Activated T-cell treated with anti-CD3 and anti-CD28 coated beads, Interleukin-2, amount 50 U/mL, for 4 hours (primary cell): Measurements from ENCODE around the gene MED13. TPM values are rescaled to one million over a fixed set of nuclear protein-coding genes. Genes with fewer than 3 reads are reported as not detected.
"Not testable (repeated sequence)": the region's sequence is repeated elsewhere in the genome, so short reads cannot be mapped to it uniquely, and the experiment has no call there.

Source experiments
- ATAC-seq, 2 donors: fragments of 200-7000 bp; cut with Tn5 transposase; one replicate each; pipeline ENCODE4 v1.10.0; 2021
- DNase-seq: peaks from one replicate; pipeline ENCODE4 v3.0.0-alpha.2; 2020
- H3K27me3 Mint-ChIP-seq: one replicate; pipeline ENCODE4 v1.8.0; 2021; ENCODE audit warnings: low read depth, mixed read lengths
- H3K36me3 Mint-ChIP-seq: one replicate; pipeline ENCODE4 v1.8.0; 2022; ENCODE audit warnings: mixed read lengths; ENCODE audit not compliant: insufficient read depth
- H3K4me1 Mint-ChIP-seq: one replicate; pipeline ENCODE4 v1.8.0; 2021; ENCODE audit warnings: low read depth, mixed read lengths
- H3K4me3 Mint-ChIP-seq: one replicate; pipeline ENCODE4 v1.8.0; 2021; ENCODE audit warnings: mild to moderate bottlenecking, moderate library complexity, mixed read lengths
- H3K9me3 Mint-ChIP-seq: one replicate; pipeline ENCODE4 v1.8.0; 2021; ENCODE audit warnings: mixed read lengths
- total RNA-seq, 3 donors: library from RNA; stranded (reverse); gene quantifications; one replicate each; pipeline ENCODE4 v1.2.1, GENCODE V29; 2021

The MED13 gene
- total RNA-seq, 3 donors from 2014 or later, result 45.6 to 51.7 (median 51.0) TPM

DNA sequence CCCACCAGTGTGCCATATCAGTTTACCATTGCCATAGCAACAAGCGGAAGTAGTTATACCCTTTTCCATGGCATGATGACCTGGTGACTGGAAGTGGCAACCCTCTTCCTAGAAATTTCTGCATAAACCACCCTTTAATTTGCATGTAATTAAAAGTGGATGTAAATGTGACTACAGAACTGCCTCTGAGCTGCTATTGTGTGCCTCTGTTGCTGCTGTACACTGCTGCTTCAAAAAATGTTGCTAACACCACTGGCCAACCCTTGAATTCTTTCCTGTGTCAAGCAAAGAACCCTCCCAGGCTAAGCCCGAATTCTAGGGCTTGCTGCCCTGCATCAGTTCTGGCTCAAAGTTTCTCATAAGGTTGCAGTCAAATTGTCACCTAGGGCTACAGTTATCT lies 12.9 kb upstream of the MED13 start:
- ATAC-seq, result no peak
- no peak for DNase-seq
- Mint-ChIP-seq H3K4me1 (no peaks in the 10 kb centered on the region), H3K36me3 (no peaks in the 10 kb centered on the region), H3K9me3 (no peaks in the 10 kb centered on the region), H3K27me3 (peaks cover 17% of the 10 kb centered on the region), H3K4me3 (no peak overlapping the region)

DNA sequence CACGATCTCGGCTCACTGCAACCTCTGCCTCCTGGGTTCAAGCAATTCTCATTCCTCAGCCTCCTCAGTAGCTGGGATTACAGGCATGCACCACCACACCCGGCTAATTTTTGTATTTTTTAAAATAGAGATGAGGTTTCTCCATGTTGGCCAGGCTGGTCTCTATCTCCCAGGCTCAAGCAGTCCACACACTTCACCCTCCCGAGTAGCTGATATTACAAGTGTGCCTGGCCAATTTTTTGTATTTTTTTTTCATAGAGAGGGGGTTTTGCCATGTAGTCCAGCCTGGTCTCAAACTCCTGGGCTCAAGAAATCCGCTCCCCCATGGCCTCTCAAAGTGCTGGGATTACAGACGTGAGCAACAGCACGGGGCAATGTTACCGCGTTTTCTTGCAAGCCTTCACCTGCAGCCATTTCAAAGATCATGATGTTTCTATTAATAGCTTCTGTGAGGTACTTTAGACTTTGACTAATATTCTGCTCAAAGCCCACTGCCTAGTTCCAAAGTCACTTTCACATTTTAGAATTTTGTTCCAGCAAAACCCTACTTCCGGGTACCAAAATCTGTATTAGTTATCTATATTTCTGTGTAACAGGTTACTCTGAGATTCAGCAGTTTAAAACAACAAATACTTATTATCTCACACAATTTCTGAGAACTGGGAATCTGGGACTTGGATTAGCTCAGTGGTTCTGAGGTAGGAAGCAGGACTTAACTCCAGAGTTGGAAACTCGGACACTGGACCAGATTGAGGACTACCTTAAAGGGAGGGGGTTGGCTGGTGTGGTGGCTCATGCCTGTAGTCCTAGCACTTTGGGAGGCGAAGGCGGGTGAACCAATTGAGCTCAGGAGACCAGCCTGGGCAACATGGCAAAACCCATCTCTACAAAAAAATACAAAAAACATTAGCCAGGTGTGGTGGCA lies 12.0 kb upstream of the MED13 start:
- peaks cover 17% of the 10 kb centered on the region for H3K27me3 Mint-ChIP-seq
- no peak for DNase-seq
- H3K36me3 Mint-ChIP-seq, result no peaks in the 10 kb centered on the region
- H3K9me3 Mint-ChIP-seq, result no peaks in the 10 kb centered on the region
- ATAC-seq, result no peak
- no peak overlapping the region for H3K4me3 Mint-ChIP-seq
- no peaks in the 10 kb centered on the region for H3K4me1 Mint-ChIP-seq

DNA sequence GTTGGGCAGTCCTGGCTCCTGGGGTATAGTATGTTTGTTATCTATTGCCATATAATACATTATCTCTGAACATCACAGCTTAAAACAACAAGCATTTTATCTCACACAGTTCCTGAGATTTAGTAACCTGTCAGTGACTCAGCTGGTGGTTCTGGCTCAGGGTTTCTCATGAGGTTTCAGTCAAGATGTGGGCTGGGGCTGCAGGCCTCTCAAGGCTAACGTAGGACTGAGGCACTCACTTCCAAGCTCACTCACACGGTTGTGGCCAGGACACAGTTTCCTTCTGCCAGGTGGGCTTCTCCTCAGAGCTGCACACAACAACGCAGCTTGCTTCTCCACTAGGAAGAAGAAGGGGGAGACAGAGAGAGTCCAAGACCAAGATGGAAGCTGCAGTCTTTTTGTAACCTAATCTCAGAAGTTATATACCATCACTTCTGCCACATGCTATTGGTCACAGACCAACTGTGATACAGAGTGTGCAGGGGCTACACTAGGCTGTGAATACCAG lies 10.3 kb upstream of the MED13 start:
- no peak overlapping the region for H3K4me3 Mint-ChIP-seq
- no peak for DNase-seq
- no peaks in the 10 kb centered on the region for H3K4me1 Mint-ChIP-seq
- no peaks in the 10 kb centered on the region for H3K9me3 Mint-ChIP-seq
- peak in 1 of 2 donors; percentile 14 for ATAC-seq
- H3K36me3 Mint-ChIP-seq, result no peaks in the 10 kb centered on the region
- peaks cover 15% of the 10 kb centered on the region for H3K27me3 Mint-ChIP-seq

DNA sequence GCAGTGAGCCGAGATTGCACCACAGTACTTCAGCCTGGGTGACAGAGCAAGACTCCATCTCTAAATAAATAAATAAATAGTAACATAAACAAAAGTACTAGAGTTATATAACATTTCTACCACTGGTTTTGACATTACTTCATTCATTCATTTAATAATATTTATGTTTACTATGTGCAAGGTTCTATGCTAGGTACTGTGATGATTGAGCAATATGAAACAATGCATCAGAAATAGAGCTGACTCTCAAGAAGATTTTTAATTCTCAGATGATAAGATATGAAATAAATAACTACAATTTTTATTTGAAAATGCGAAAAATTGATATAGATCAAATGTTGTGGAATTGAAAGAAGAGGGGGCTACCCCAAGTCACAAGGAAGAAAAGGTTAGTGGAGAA lies 8.9 kb upstream of the MED13 start:
- DNase-seq, result no peak
- Mint-ChIP-seq H3K4me1 (no peaks in the 10 kb centered on the region), H3K27me3 (peaks cover 8% of the 10 kb centered on the region), H3K4me3 (no peak overlapping the region), H3K9me3 (no peaks in the 10 kb centered on the region), H3K36me3 (no peaks in the 10 kb centered on the region)
- ATAC-seq, result no peak

DNA sequence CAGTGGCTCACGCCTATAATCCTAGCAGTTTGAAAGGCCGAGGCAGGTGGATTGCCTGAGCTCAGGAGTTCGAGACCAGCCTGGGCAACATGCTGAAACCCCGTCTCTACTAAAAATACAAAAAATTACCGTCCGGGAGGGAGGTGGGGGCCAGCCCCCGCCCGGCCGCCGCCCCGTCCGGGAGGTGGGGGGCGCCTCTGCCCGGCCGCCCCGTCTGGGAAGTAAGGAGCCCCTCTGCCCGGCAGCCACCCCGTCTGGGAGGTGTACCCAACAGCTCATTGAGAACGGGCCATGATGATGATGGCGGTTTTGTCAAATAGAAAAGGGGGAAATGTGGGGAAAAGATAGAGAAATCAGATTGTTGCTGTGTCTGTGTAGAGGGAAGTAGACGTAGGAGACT lies 7.8 kb upstream of the MED13 start:
- not testable (repeated sequence) for H3K9me3 Mint-ChIP-seq, H3K4me1 Mint-ChIP-seq, DNase-seq, H3K27me3 Mint-ChIP-seq, ATAC-seq, H3K4me3 Mint-ChIP-seq, H3K36me3 Mint-ChIP-seq

DNA sequence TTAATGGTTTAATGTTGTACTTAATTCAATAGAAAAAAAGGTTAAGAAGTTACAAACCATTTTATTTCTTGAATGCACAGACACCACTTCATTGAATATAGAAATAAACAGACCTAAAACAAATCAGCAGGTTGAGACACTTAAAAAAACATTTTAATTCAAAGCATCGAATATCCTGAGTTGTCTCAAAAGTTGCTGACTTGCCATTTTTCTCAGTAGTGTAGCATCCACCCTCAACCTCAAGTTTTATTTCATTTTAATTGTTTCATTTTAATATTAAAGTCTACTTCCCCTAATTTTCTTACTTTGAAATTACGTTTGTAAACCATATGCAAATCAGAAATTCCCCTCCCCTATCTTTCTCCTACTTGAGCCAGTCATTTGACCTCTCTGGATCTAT lies 5.8 kb upstream of the MED13 start:
- DNase-seq, result no peak
- H3K36me3 Mint-ChIP-seq, result no peaks in the 10 kb centered on the region
- ATAC-seq, result no peak
- peaks cover 5% of the 10 kb centered on the region for H3K4me1 Mint-ChIP-seq
- H3K27me3 Mint-ChIP-seq, result peaks cover 2% of the 10 kb centered on the region
- no peaks in the 10 kb centered on the region for H3K9me3 Mint-ChIP-seq
- H3K4me3 Mint-ChIP-seq, result no peak overlapping the region

DNA sequence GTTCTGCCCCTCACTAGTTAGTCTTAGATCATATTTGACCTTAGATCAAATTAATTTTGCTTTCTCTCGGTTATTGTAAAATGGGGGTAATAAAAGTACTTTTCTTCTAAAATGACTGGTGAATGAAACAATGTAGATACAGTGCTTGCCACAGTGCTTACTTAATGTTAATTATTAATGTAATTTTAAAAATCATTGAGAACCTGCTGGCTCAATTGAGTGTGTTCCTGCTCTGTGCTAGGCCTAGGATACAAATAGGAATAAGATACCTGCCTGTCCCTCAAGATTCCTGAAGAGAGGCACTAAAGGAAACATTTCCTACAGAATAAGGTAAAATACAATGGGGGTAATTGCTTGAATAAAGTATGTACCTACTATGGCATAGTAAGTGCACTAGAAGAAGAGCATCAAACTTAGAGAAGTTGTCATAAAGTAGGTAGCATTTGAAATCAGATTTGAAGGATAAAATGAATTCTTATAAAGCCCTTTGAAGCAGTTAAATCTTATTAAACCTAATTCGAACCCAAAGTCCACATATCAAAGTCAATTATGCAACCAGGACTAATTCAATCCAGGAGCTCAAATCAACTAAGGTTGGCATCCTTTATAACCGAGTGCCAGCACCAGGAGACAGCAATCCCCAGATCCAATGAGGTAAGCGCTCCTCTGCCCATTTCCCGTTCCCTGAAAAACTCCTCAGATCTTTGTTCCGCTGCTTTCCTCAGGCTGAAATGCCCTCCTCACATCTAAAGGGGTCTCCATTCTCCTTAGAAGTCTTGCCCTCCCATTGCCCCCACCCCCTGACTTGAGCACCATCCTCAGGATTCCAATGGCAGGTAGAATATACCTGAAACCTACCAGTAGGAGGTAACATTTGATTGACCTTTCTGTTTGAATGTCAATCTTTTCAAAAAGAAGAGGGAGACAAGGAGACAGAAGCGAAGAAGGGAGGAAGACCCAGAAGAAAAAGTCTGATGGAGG lies 2.4 kb upstream of the MED13 start:
- Mint-ChIP-seq H3K27me3 (no peaks in the 10 kb centered on the region), H3K4me3 (no peak overlapping the region), H3K4me1 (peaks cover 22% of the 10 kb centered on the region), H3K9me3 (no peaks in the 10 kb centered on the region), H3K36me3 (peaks cover 5% of the 10 kb centered on the region)
- no peak for ATAC-seq
- no peak for DNase-seq

DNA sequence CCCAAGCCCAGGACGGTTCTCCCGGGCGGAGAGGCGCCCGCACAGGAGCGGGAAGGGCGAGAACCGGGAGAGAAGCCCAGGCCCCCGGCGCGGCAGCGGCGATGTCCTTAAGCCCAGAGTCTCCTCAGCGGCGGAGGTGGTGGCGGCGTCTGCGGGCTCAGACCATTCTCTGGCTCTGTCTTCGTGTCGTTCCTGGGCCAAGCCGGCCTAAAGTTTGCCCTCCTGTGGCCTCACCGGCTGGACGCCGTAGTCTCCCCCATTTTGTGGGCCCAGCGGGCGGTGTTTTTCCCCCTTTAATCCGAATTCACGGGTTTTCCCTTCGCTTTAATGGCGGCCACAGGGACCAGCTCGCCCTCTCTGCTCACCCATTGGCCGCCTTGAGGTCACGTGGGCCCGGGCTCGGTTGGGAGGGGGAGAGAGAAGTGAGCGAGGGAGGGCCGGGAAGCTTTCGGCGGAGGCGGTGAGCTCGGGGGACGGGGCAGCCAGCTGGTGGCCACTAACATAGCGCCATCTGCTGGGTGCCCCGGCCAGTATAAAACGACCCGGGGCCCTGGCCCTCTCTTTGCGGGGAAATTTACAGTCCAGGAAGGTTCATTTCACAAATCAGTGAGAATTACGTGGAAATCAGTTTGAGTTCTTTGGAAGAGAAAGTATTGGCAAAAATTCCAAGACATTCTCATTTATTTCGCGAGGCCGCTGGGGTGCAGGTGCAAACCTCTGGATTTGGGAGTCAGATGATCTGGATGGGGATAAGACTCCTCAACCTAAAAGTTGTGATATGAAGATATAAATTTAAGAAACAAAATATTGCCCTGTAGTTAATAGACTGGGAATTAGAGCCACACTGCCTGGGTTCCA lies 762 bp upstream of the MED13 start:
- H3K4me1 Mint-ChIP-seq, result peaks cover 30% of the 10 kb centered on the region
- peak; percentile 91 for ATAC-seq
- H3K4me3 Mint-ChIP-seq, result peak overlapping the region; percentile 97

DNA sequence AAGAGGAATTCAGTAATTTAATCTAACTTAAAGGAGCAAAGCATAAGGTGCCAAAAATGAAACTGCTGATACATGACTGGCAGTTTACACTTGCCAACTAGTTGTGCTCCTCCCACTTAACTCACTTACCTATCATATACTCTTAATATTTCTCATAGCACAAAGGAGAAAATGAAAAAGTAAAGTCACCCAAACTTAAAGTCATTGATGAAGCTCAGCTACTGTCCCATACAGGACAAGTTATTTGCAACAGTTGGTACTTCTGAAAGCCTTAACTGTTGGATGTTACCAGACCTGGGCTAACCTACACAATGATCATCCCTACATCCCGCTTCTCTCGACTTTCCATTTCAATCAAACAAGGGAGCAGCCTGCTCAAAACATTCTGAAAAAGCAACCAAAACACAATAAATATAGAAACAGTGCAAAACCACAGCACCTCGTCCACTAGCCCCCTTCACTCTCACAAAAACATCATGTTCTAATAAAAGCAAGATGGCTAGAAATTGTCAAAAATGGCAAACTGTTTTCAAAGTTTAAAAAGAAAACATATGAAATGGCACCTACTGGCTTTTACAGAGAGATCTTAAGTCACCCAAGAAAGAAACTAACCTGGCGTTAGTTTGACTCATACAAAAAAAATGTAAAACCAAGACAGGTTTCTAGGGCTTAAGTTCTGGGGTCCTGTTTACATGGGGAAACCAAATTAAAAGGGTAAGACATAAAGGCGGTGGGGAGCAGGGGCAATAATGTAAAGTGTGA lies 868 bp downstream of the MED13 start:
- ATAC-seq, result peak; percentile 25 to 26
- peaks cover 14% of the 10 kb centered on the region for H3K36me3 Mint-ChIP-seq
- no peaks in the 10 kb centered on the region for H3K27me3 Mint-ChIP-seq

More for the DNA sequence above, 762 bp upstream of the MED13 start:
- no peaks in the 10 kb centered on the region for H3K9me3 Mint-ChIP-seq
- H3K27me3 Mint-ChIP-seq, result no peaks in the 10 kb centered on the region
- DNase-seq, result peak; percentile 98
- H3K36me3 Mint-ChIP-seq, result peaks cover 11% of the 10 kb centered on the region

DNA sequence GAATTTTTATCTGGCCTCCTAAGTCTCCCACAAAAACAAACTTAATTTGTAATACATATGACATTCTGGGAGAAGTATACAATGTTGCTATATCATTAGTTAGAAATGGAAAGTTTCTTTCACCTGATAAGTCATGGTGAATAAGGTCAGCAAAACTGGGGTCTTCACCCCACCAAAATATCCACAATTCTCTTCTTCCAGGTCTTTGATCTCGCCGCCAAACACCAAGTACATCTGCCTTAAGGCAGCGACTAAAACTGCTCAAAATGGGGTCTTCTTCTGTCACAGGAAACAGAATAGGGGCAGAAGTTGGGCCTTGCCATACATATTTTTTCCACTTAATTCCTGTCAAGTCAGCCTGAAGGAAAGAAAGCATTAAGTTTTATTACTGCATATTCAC lies 2.1 kb downstream of the MED13 start:
- Mint-ChIP-seq H3K36me3 (peaks cover 18% of the 10 kb centered on the region), H3K4me1 (peaks cover 48% of the 10 kb centered on the region), H3K4me3 (peak overlapping the region; percentile 95), H3K27me3 (no peaks in the 10 kb centered on the region), H3K9me3 (no peaks in the 10 kb centered on the region)
- DNase-seq (no peak), ATAC-seq (no peak)

More for the DNA sequence above, 868 bp downstream of the MED13 start:
- peak overlapping the region; percentile 95 for H3K4me3 Mint-ChIP-seq
- no peak for DNase-seq
- peaks cover 38% of the 10 kb centered on the region for H3K4me1 Mint-ChIP-seq
- no peaks in the 10 kb centered on the region for H3K9me3 Mint-ChIP-seq

DNA sequence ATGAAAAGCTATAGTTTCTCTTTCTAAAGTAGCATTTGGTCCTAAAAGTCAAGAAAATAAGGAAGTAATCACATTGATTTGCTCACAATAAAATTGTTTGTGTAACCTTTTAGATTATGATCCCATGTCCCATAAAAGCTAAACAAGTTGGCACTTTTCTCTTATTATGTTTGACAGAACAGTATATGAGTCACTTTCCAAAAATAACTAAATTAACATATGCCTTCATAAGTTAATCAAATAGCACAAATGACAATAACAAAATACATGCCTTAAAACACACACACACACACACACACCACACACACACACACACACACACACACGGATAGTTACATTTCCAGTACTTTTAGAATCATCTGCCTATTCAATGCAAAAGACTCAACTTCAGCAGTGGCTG lies 2.8 kb downstream of the MED13 start:
- peaks cover 18% of the 10 kb centered on the region for H3K36me3 Mint-ChIP-seq
- DNase-seq, result no peak

DNA sequence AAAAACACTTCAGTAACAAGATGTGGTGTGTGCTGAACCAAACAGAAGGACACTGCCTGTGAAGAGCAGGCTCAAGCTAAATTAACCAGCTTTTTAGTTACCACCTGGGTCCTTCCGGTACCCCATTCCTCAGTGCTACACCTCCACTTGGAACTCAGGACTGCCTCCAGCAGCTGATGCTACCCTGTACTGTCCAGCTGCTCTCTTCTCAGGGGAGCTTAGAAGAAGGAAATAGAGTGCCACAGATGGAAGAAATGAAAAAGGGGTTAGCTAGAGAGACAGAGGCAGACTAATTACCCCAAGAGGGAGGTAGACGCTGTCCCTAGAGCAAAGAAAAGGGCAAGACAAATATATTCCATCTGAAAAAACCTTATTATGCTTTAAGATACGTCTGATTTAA lies 5.7 kb downstream of the MED13 start:
- H3K9me3 Mint-ChIP-seq, result no peaks in the 10 kb centered on the region
- DNase-seq (no peak), ATAC-seq (no peak)
- H3K4me3 Mint-ChIP-seq, result no peak overlapping the region
- peaks cover 23% of the 10 kb centered on the region for H3K36me3 Mint-ChIP-seq
- no peaks in the 10 kb centered on the region for H3K27me3 Mint-ChIP-seq
- peaks cover 68% of the 10 kb centered on the region for H3K4me1 Mint-ChIP-seq

More for the DNA sequence above, 2.8 kb downstream of the MED13 start:
- no peak for ATAC-seq
- peak overlapping the region; percentile 95 for H3K4me3 Mint-ChIP-seq
- H3K9me3 Mint-ChIP-seq, result no peaks in the 10 kb centered on the region
- H3K4me1 Mint-ChIP-seq, result peaks cover 54% of the 10 kb centered on the region
- no peaks in the 10 kb centered on the region for H3K27me3 Mint-ChIP-seq

DNA sequence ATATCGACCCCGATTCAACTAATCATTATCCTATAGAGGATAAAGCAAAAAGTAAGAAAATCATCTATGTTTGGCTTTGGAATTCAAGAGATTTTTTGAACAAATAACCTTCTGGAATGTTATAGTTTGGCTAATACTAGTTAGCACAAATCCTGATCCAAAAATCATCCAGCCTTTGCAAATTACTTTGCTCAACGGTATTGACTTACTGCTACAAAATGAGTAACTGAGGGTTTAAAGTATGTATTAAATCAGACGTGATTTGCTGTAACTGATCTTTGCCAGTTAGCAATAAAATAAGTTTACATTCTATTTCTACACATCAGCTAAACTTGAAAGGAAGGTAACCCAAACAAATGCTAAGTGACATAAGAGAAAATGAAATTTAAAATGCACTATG lies 6.5 kb downstream of the MED13 start:
- Mint-ChIP-seq H3K9me3 (no peaks in the 10 kb centered on the region), H3K4me3 (no peak overlapping the region), H3K36me3 (peaks cover 21% of the 10 kb centered on the region), H3K4me1 (peaks cover 65% of the 10 kb centered on the region), H3K27me3 (no peaks in the 10 kb centered on the region)
- ATAC-seq (no peak), DNase-seq (no peak)
